GM12878 (cell line): Measurements from ENCODE around the gene SH2B2. TPM values are rescaled to one million over a fixed set of nuclear protein-coding genes. Genes with fewer than 3 reads are reported as not detected.
A peak's percentile ranks its signal among the peaks of the same experiment; 100 is the strongest.

Source experiments
- ATAC-seq: fragments of 200-7000 bp; cut with Tn5 transposase; 3 replicates; pipeline ENCODE4 v1.9.1; 2020; ENCODE audit warnings: mild to moderate bottlenecking, moderate library complexity
- BruUV-seq: library from RNA; stranded (reverse); fragments of 400-500 nt; replicated peaks from 2 replicates; lab custom pipeline; 2021; lab: Mats Ljungman, UMichigan
- CTCF ChIA-PET: fragments of 300-600 bp; sonication (Branson Sonifier 250); formaldehyde crosslinking; extraction: SDS; loops from one replicate; lab custom pipeline; 2021; ENCODE audit warnings: inconsistent platforms; lab: Yijun Ruan, JAX
- POLR2A ChIA-PET: fragments of 350-600 bp; formaldehyde crosslinking; extraction: SDS; loops from one replicate; lab custom pipeline; 2021; ENCODE audit warnings: inconsistent platforms; lab: Charles Lee
- RAD21 ChIA-PET: fragments of 300-600 bp; sonication (Branson Sonifier 250); formaldehyde crosslinking; loops from one replicate; lab custom pipeline; 2023; ENCODE audit warnings: antibody characterized with exemption; ENCODE audit not compliant: unreplicated experiment; lab: Charles Lee
- SMC1A ChIA-PET: fragments of 300-600 bp; sonication (Branson Sonifier 250); formaldehyde crosslinking; loops from one replicate; lab custom pipeline; 2023; ENCODE audit not compliant: unreplicated experiment, uncharacterized antibody; lab: Charles Lee
- DNase-seq: peaks from one replicate; pipeline ENCODE4 v3.0.0-alpha.2; 2011; ENCODE audit warnings: low read depth, low spot score
- FAIRE-seq: peaks from 3 replicates; lab custom pipeline; 2011; peaks lifted over from hg19 to GRCh38; lab: Jason Lieb, UNC
- H2AFZ ChIP-seq: 2 replicates; pipeline ENCODE4 v1.6.0; 2011; ENCODE audit warnings: low read depth, low read length, control low read depth; ENCODE audit not compliant: control insufficient read depth
- H3K27ac ChIP-seq: 2 replicates; pipeline ENCODE4 v1.5.1; 2011; ENCODE audit warnings: control low read depth; ENCODE audit not compliant: control insufficient read depth, insufficient read depth
- H3K27me3 ChIP-seq, 2 experiments: replicated peaks in 1 of 2; 2 replicates each; pipeline versions ENCODE4 v1.6.0 to v1.6.1; 2011; ENCODE audit warnings: low read length in 1 of 2; ENCODE audit not compliant: control insufficient read depth in 2 of 2, insufficient read depth in 2 of 2
- H3K36me3 ChIP-seq, 2 experiments: 2 replicates each; pipeline ENCODE4 v1.5.1; 2011; ENCODE audit warnings: low read length in 1 of 2; ENCODE audit not compliant: control insufficient read depth in 2 of 2, insufficient read depth in 2 of 2
- H3K4me1 ChIP-seq: 2 replicates; pipeline ENCODE4 v1.6.1; 2011; ENCODE audit warnings: mild to moderate bottlenecking, low read length, moderate library complexity, mixed read lengths; ENCODE audit not compliant: control insufficient read depth, insufficient read depth
- H3K4me2 ChIP-seq: 2 replicates; pipeline ENCODE4 v1.6.0; 2011; ENCODE audit warnings: control low read depth; ENCODE audit not compliant: control insufficient read depth, insufficient read depth
- H3K4me3 ChIP-seq: fragments of 200-600 bp; sonication (generic); 2 replicates; pipeline ENCODE4 v1.5.1; 2016
- H3K79me2 ChIP-seq: 2 replicates; pipeline ENCODE4 v1.6.0; 2011; ENCODE audit warnings: low read length; ENCODE audit not compliant: control insufficient read depth, insufficient read depth
- H3K9ac ChIP-seq: 2 replicates; pipeline ENCODE4 v1.8.0; 2011; ENCODE audit warnings: low read length, control low read depth, mixed read lengths; ENCODE audit not compliant: control insufficient read depth, insufficient read depth
- H3K9me3 ChIP-seq: replicated peaks from 3 replicates; pipeline ENCODE4 v1.5.1; 2011; ENCODE audit warnings: mild to moderate bottlenecking, low read length; ENCODE audit not compliant: control insufficient read depth, insufficient read depth
- H4K20me1 ChIP-seq: 2 replicates; pipeline ENCODE4 v1.6.0; 2011; ENCODE audit not compliant: control insufficient read depth, insufficient read depth
- EP300 ChIP-seq, 2 experiments: fragments of 150-350 bp in 1 of 2; IDR thresholded peaks; 2 replicates each; pipeline ENCODE4 v1.6.1; 2011 to 2012; ENCODE audit warnings: low read depth in 2 of 2, low read length in 2 of 2, borderline replicate concordance in 1 of 2, improper control_type of control experiment in 1 of 2, inconsistent platforms in 1 of 2; ENCODE audit not compliant: control insufficient read depth in 1 of 2
- FOS ChIP-seq: IDR thresholded peaks from 3 replicates; pipeline ENCODE4 v1.6.1; 2011; ENCODE audit warnings: borderline replicate concordance; ENCODE audit not compliant: insufficient read length; ENCODE audit errors: extremely low read depth
- MEF2B ChIP-seq: fragments of 450-650 bp; IDR thresholded peaks from 2 replicates; pipeline ENCODE4 v1.6.1; 2018; ENCODE audit warnings: mild to moderate bottlenecking, moderate library complexity; ENCODE audit not compliant: partially characterized antibody, poor library complexity, severe bottlenecking
- NFYB ChIP-seq: IDR thresholded peaks from 2 replicates; pipeline ENCODE4 v1.6.1; 2011; ENCODE audit warnings: low read depth, mild to moderate bottlenecking, low read length, improper control_type of control experiment, moderate library complexity; ENCODE audit not compliant: insufficient read depth
- PBX3 ChIP-seq: IDR thresholded peaks from 2 replicates; pipeline ENCODE4 v1.6.1; 2011; ENCODE audit warnings: mild to moderate bottlenecking, low read depth, low read length, moderate library complexity; ENCODE audit not compliant: insufficient replicate concordance
- WGBS: methylation state at CpG from one replicate; pipeline ENCODE4 v1.1.6; 2016; ENCODE audit warnings: low lambda C conversion rate; ENCODE audit not compliant: insufficient replicate concordance, insufficient coverage; ENCODE audit errors: missing lambda C conversion rate; 5-methylcytosine and 5-hydroxymethylcytosine counted together
- in situ Hi-C: fragments of 300-500 bp; cut with MboI; formaldehyde crosslinking; loops from 9 replicates; pipeline ENCODE4 v1.14.3; 2018; ENCODE audit warnings: mixed read lengths
- intact Hi-C: fragments of 100-400 bp; cut with micrococcal nuclease; formaldehyde crosslinking; loops from one replicate; pipeline ENCODE4 v1.14.2; 2022; ENCODE audit not compliant: unreplicated experiment
- polyA plus RNA-seq, 11 experiments: library from polyadenylated mRNA; depleted of rRNA in 4 of 11; unstranded in 6 of 11; stranded (reverse) in 5 of 11; fragments of >200 nt; fragmentation: Nextera tagmentation in 4 of 11; fragmentation: Illumina TruSeq in 1 of 11; extraction: Ambion mirVana in 4 of 11; extraction: Trizol in 1 of 11; gene quantifications; 1 replicate in 1 of 11; 2 replicates in 10 of 11; pipeline versions ENCODE4 v1.2.1 to v1.2.3, GENCODE V29; 2011 to 2016; ENCODE audit warnings: inconsistent platforms in 2 of 11, missing spikeins in 2 of 11, low read depth in 1 of 11
- total RNA-seq, 4 experiments: library from RNA; depleted of rRNA in 3 of 4; stranded (reverse); fragments of >200 nt in 3 of 4; fragmentation: Illumina TruSeq in 1 of 4; extraction: Trizol in 1 of 4; gene quantifications; 2 replicates each; pipeline versions ENCODE4 v1.2.1 to v1.2.3, GENCODE V29; 2013 to 2021

Gene SH2B2
- total and polyA plus RNA-seq, 10 of the 15 experiments (the other 5 are each of a cell fraction or from before 2014, with no cell fraction given), result 0.13 to 55.1 (median 7.4) TPM; not detected in 1

- Histone ChIP-seq H3K79me2 (peaks cover 18% of the 10 kb centered on the region), H4K20me1 (no peaks in the 10 kb centered on the region), H3K36me3 (peaks cover 11 to 24% of the 10 kb centered on the region in 2 experiments), H3K27ac (peak overlapping the region; percentile 97), H2AFZ (no peak overlapping the region), H3K4me1 (peaks cover 52% of the 10 kb centered on the region), H3K4me2 (peak overlapping the region; percentile 7; the same call in 1 of the 2 replicates), H3K27me3 (no peaks in the 10 kb centered on the region), H3K9me3 (peaks cover 2% of the 10 kb centered on the region; the same call in 2 of the 3 replicates), H3K4me3 (no peak overlapping the region), H3K9ac (no peak overlapping the region)
- DNase-seq, result no peak
- intact Hi-C loops (no loop called here), in situ Hi-C loops (no loop called here)
- SMC1A ChIA-PET, result interaction anchor here (1.6 to 7.0 kb wide), 2 partner anchors 15 to 85 kb away, joined by 4 to 91 read pairs; partner anchors contain the start of gene SH2B2
- 98% methylated on average over 11 of the region's 11 CpGs for WGBS
- no peak for FAIRE-seq
- POLR2A ChIA-PET, result interaction anchor here (0.5 to 3.4 kb wide), 2 partner anchors 17 to 560 kb away, joined by 3 to 34 read pairs; partner anchors contain the start of gene SH2B2
- BruUV-seq, result no TSS peak
- TF ChIP-seq NFYB (no peak), EP300 (IDR thresholded peaks at IDR 0.05; ENCODE audit: borderline replicate concordance in 1 of 2, control insufficient read depth in 1 of 2, low read depth in 2 of 2, low read length in 2 of 2) (no peak), MEF2B (no peak), PBX3 (no peak), FOS (no peak)
- RAD21 ChIA-PET, result interaction anchor here (2.0 to 7.2 kb wide), 3 partner anchors 9 to 25 kb away, joined by 7 to 121 read pairs (median 13); partner anchors contain the start of gene SH2B2
- no peak for ATAC-seq
- CTCF ChIA-PET, result interaction anchor here (6.8 kb wide), 1 partner anchor 16 kb away, joined by 62 read pairs; the partner anchor contains the start of gene SH2B2
These were observed 18.0 kb downstream of the SH2B2 start for GRCh38 chr7:102304668-102305067.
